ENCODE measurements around the gene MCM10. TPM values are rescaled to one million over a fixed set of nuclear protein-coding genes. Genes with fewer than 3 reads are reported as not detected.

Gene MCM10
- total RNA-seq, 4 donors from 2014 or later = 0.36 to 1.7 (median 1.2) TPM

GRCh38 chr10:13139676-13140075, 21.7 kb upstream of the MCM10 start:
- peaks cover 86% of the 10 kb centered on the region for H3K36me3 ChIP-seq

GRCh38 chr10:13140627-13141190, 20.6 kb upstream of the MCM10 start:
- H3K9me3 ChIP-seq = peaks cover 3% of the 10 kb centered on the region
- H3K27me3 ChIP-seq = no peaks in the 10 kb centered on the region
- H3K4me1 ChIP-seq = no peaks in the 10 kb centered on the region
- no peak overlapping the region for H3K4me3 ChIP-seq
- no peak overlapping the region for H3K27ac ChIP-seq
- 91% methylated on average over 4 of the region's 4 CpGs for WGBS
- TF ChIP-seq POLR2A (IDR thresholded peaks at IDR 0.05) = no peak
- no peak for TF ChIP-seq POLR2AphosphoS5 (IDR thresholded peaks at IDR 0.05)
- TF ChIP-seq CTCF (IDR thresholded peaks at IDR 0.05) = no peak
- TF ChIP-seq EP300 (IDR thresholded peaks at IDR 0.05) = no peak
- no peak for DNase-seq (ENCODE audit: low spot score in 2 of 2)
- peaks cover 76% of the 10 kb centered on the region for H3K36me3 ChIP-seq

More at GRCh38 chr10:13139676-13140075, 21.7 kb upstream of the MCM10 start:
- H3K27ac ChIP-seq = no peak overlapping the region
- no peak for TF ChIP-seq POLR2A (IDR thresholded peaks at IDR 0.05)
- no peak overlapping the region for H3K4me3 ChIP-seq
- WGBS = 92% methylated on average over 2 of the region's 2 CpGs
- no peaks in the 10 kb centered on the region for H3K9me3 ChIP-seq
- no peaks in the 10 kb centered on the region for H3K27me3 ChIP-seq
- H3K4me1 ChIP-seq = no peaks in the 10 kb centered on the region
- DNase-seq (ENCODE audit: low spot score in 2 of 2) = no peak

DNA sequence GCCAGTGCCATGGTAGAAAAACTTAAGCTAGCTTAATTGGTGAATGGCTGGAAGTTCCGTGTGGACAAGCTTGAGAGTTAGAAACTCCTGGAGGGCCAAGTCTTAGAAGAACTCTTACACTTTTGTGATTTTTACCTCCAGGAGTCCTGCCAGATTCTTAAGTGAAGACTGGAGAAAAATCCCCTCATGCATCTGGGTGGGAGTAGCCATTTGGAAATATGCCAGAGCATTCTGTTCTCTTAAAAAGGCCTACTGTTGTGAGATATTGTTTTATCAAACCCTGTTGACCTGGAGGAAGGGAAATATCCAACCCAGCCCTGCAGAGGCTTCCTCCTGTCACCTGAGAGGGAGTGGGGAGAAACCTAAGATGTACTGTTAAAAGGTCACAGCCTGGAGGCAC, 17.6 kb upstream of the MCM10 start:
- no peaks in the 10 kb centered on the region for H3K4me1 ChIP-seq
- TF ChIP-seq EP300 (IDR thresholded peaks at IDR 0.05) = no peak
- no peak for TF ChIP-seq POLR2AphosphoS5 (IDR thresholded peaks at IDR 0.05)
- TF ChIP-seq POLR2A (IDR thresholded peaks at IDR 0.05) = no peak
- no peak for TF ChIP-seq CTCF (IDR thresholded peaks at IDR 0.05)
- no peak overlapping the region for H3K27ac ChIP-seq
- no peak overlapping the region for H3K4me3 ChIP-seq
- no peaks in the 10 kb centered on the region for H3K27me3 ChIP-seq
- peaks cover 8% of the 10 kb centered on the region for H3K9me3 ChIP-seq
- WGBS = 93% methylated on average over 1 of the region's 1 CpG
- no peak for DNase-seq (ENCODE audit: low spot score in 2 of 2)
- H3K36me3 ChIP-seq = peaks cover 45% of the 10 kb centered on the region

DNA sequence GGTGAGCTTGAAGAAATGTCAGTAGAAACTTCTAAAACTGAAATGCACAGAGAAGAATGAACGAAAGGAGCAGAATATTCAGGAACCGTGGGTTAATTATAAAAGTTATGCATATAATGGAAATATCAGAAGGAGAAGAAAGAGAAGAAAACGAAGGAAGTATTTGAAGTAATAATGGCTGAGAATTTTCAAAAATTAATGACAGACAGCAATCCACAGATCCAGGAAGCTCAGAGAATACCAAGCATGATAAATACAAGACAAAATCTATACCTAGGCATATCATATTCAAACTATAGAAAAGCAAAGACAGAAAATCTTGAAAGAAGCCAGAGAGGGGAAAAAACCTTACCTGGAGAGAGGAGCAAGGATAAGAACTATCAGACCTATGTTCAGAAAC, 16.5 kb upstream of the MCM10 start:
- peaks cover 35% of the 10 kb centered on the region for H3K36me3 ChIP-seq
- H3K27ac ChIP-seq = no peak overlapping the region
- no peak for DNase-seq (ENCODE audit: low spot score in 2 of 2)
- H3K4me1 ChIP-seq = no peaks in the 10 kb centered on the region
- H3K4me3 ChIP-seq = no peak overlapping the region
- peaks cover 8% of the 10 kb centered on the region for H3K9me3 ChIP-seq
- no peaks in the 10 kb centered on the region for H3K27me3 ChIP-seq
- TF ChIP-seq POLR2A (IDR thresholded peaks at IDR 0.05) (no peak), CTCF (IDR thresholded peaks at IDR 0.05) (no peak), POLR2AphosphoS5 (IDR thresholded peaks at IDR 0.05) (no peak), EP300 (IDR thresholded peaks at IDR 0.05) (no peak)
- WGBS = 73% methylated on average over 3 of the region's 3 CpGs

DNA sequence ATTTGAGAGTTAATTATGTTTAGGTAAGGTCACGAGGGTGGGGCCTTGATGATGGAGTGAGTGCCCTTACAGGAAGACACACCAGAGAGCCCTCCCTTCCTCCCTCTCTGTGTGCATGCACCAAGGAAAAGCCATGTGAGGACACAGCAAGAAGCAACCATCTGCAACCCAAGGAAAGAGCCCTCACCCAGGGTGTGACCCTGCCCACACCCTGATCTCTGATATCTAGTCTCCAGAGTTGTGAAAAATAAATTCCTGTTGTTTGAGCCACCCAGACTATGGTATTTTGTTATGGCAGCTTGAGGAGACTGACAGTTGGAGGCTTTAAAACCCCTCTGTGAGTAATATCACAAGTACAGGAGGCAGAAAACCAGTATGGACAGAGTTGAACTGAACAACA, 15.0 kb upstream of the MCM10 start:
- Histone ChIP-seq H3K9me3 (peaks cover 8% of the 10 kb centered on the region), H3K4me3 (no peak overlapping the region), H3K4me1 (no peaks in the 10 kb centered on the region), H3K36me3 (peaks cover 19% of the 10 kb centered on the region), H3K27ac (no peak overlapping the region), H3K27me3 (no peaks in the 10 kb centered on the region)
- no peak for DNase-seq (ENCODE audit: low spot score in 2 of 2)
- WGBS = 83% methylated on average over 1 of the region's 1 CpG
- no peak for TF ChIP-seq EP300 (IDR thresholded peaks at IDR 0.05)

DNA sequence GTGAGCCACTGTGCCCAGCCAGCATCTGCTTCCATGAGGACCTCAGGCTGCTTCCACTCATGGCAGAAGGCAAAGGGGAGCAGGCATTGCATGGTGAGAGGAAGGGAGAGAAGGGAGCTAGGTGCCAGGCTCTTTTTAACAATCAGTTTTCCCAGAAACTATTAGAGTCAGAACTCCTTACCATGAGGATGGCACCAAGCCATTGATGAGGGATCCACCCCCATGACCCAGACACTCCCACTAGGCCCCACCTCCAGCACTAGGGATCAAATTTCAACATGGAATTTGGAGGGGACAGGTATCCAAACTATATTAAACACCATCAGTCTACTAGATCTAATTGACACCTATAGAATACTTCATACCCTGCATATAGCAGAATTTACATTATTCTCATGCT, 14.2 kb upstream of the MCM10 start:
- TF ChIP-seq CTCF (IDR thresholded peaks at IDR 0.05) (no peak), EP300 (IDR thresholded peaks at IDR 0.05) (no peak), POLR2AphosphoS5 (IDR thresholded peaks at IDR 0.05) (no peak), POLR2A (IDR thresholded peaks at IDR 0.05) (no peak)
- Histone ChIP-seq H3K4me3 (no peak overlapping the region), H3K27me3 (no peaks in the 10 kb centered on the region)

More for the DNA sequence above, 14.2 kb upstream of the MCM10 start:
- peaks cover 14% of the 10 kb centered on the region for H3K36me3 ChIP-seq
- no peaks in the 10 kb centered on the region for H3K4me1 ChIP-seq
- peaks cover 8% of the 10 kb centered on the region for H3K9me3 ChIP-seq
- no peak overlapping the region for H3K27ac ChIP-seq
- DNase-seq (ENCODE audit: low spot score in 2 of 2) = no peak
